ENCODE data around the gene IPMK.
"Not testable (repeated sequence)": the region's sequence is repeated elsewhere in the genome, so short reads cannot be mapped to it uniquely, and the experiment has no call there.

IPMK gene

DNA sequence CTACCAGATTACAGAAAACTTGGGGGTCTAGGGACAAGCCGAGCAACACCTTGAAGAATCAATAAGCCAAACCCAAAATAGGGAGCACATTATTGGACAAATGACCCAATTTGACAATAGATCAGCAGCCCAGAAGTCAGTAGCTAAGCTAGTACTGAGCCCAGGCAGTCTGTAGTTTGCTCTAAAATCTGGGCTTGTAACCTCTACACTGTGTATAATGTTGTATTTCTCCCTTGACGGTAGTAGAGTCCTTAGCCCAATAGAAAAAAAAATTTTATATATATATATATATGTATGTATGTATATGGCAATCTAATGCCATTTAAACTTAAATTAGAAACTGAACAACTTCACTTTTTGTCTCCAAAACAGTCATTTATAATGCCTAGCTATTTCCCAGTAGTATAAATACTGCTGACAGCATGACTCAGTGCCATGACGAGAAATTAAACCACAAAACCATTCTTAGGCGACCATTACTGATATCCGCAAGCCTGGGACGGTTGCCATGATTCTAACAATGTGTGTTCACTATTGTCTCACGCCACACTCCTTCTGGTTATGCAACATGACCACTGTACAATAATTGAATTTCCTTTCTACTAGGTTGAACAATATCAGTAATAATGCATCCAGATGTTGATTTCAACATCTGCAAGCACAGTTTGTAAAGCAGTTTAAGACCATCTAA lies 110.5 kb downstream of the IPMK start:
- DNase-seq (ENCODE audit: low read depth in 2 of 2, low spot score in 1 of 2) = no peak

DNA sequence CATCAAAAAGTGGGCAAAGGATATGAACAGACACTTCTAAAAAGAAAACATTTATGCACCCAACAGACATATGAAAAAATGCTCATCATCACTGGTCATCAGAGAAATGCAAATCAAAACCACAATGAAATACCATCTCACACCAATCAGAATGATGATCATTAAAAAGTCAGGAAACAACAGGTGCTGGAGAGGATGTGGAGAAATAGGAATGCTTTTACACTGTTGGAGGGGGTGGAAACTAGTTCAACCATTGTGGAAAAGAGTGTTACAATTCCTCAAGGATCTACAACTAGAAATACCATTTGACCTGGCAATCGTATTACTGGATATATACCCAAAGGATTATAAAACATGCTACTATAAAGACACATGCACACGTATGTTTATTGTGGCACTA lies 111.8 kb downstream of the IPMK start:
- not testable (repeated sequence) for DNase-seq (ENCODE audit: low read depth in 2 of 2, low spot score in 1 of 2)

DNA sequence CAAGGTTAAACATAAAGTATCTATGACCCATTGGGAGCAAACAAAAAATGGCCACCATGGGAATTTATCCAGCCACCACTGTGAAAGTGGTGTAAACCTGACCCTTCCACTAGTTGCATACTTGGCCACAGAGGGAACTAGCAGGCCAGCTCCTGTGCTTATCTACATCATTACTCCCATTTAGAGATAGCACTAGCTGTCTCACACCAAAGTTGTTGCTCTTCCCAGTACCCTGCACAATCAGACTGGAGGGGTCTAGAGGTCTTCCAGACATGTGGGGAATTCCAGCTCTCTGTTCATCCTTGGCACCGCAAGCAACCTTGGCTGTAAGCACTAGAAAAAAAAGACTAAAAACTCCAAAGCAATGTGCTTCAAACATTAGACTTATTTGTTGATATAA lies 113.9 kb downstream of the IPMK start:
- DNase-seq (ENCODE audit: low read depth in 2 of 2, low spot score in 1 of 2) = no peak

DNA sequence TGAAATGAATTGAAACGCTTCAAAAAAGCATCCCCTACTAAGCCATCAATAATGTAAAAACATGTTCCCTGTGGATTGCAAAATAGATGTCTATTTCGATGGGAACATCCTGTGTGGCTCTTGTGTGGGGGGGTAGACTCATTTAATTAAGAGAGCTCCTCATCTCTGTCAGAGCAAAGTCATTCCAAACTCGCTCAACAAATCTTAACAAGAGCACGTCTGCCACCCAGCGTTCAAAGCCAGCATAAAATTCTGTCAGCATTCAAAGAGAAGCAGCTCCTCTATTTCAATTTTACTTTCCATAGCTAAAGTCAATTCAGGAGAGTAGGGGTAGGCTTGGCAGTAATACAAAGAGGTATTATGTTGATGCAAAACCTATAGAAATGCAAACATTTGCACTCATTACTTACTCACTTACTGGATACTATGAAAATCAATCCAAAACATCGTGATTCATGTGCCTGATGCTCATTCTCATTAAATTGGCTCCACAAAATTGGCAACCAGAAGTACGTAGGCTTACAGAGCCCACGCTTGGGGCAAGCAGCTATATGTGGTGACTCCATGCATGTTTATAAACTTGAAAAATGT lies 114.9 kb downstream of the IPMK start:
- DNase-seq (ENCODE audit: low read depth in 2 of 2, low spot score in 1 of 2) = no peak

DNA sequence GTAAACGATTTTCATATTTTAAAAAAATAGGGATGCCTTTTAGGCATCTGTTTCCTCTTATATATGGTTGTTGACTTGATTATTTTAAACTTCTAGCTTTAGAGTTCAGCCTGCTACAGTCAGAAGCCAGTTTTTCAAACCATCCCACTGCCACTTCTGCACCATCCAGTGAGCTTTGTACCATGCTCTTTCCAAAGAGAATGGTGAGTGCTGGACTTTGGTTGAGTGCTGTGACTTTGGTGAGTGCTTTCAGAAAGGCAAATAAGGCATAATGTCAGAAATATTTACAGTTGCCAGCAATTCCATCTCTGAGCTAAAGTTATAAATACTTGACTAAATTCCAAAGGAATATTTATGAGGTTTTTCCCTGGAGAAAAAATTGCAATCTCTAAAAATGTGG lies 117.4 kb downstream of the IPMK start:
- DNase-seq (ENCODE audit: low read depth in 2 of 2, low spot score in 1 of 2) = no peak

DNA sequence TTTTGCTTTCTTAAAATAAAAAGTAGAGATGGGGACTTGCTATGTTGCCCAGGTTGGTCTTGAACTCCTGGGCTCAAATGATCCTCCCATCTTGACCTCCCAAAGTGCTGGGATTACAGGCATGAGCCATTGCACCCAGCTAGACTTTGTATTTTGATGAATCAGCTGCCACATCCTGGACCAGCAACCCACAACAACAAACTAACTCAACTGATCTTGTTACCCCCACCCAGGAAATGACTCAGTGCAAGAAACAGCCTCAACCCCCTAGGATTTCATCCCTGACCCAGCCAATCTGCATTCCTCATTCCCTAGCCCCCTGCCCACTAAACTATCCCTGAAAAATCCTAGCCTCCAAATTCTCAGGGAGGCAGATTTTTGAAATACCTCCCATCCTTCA lies 123.8 kb downstream of the IPMK start:
- no peak for DNase-seq (ENCODE audit: low read depth in 2 of 2, low spot score in 1 of 2)

Data from stimulated activated CD8-positive, alpha-beta memory T cell treated with anti-CD3 and anti-CD28 coated beads, Interleukin-4, amount 100 ng/mL, for 4 hours (primary cell).